Tibial artery (tissue), 4 donors: ENCODE results near the gene AP1S2.

ENCODE experiments used
- DNase-seq, 2 donors: peaks; one replicate each; pipeline ENCODE4 v3.0.0-alpha.2; 2019
- H3K27ac ChIP-seq, 2 donors: fragments of 200-600 bp; sonication (generic) in 1 of 2; 1 replicate in 1 of 2; 2 replicates in 1 of 2; pipeline ENCODE4 v1.5.1; 2018 to 2019; ENCODE audit warnings: mild to moderate bottlenecking in 1 of 2
- H3K27me3 ChIP-seq, 2 donors: fragments of 200-600 bp; sonication (generic) in 1 of 2; one replicate each; pipeline versions ENCODE4 v1.5.1 to v1.6.0; 2016 to 2019
- H3K36me3 ChIP-seq, 3 donors: fragments of 200-600 bp; sonication (generic) in 2 of 3; one replicate each; pipeline ENCODE4 v1.5.1; 2016 to 2019; ENCODE audit warnings: mild to moderate bottlenecking in 2 of 3
- H3K4me1 ChIP-seq, 4 donors: fragments of 200-600 bp; sonication (generic) in 2 of 4; 1 replicate in 3 of 4; 2 replicates in 1 of 4; pipeline ENCODE4 v1.5.1; 2016 to 2019
- H3K4me3 ChIP-seq, 2 donors: fragments of 200-600 bp; sonication (generic) in 1 of 2; 1 replicate in 1 of 2; 2 replicates in 1 of 2; pipeline ENCODE4 v1.5.1; 2018 to 2019; ENCODE audit warnings: mild to moderate bottlenecking in 2 of 2
- H3K9me3 ChIP-seq, 3 donors: fragments of 200-600 bp; sonication (generic) in 1 of 3; one replicate each; pipeline ENCODE4 v1.5.1; 2016 to 2019
- CTCF ChIP-seq, 2 experiments: fragments of 200-600 bp in 1 of 2; fragments of 450-650 bp in 1 of 2; IDR thresholded peaks; one replicate each; pipeline ENCODE4 v1.5.1; 2017 to 2019; ENCODE audit warnings: antibody characterized with exemption in 2 of 2, mild to moderate bottlenecking in 1 of 2, moderate library complexity in 1 of 2
- intact Hi-C: fragments of 100-400 bp; cut with DNase I; formaldehyde crosslinking; loops from one replicate; pipeline ENCODE4 v1.15.0; 2023; ENCODE audit warnings: low total_unique reads

Gene AP1S2

GRCh38 chrX:15864023-15864422, 9.4 kb upstream of the AP1S2 start:
- H3K27ac ChIP-seq = no peak overlapping the region
- no peaks in the 10 kb centered on the region for H3K9me3 ChIP-seq
- no peaks in the 10 kb centered on the region for H3K4me1 ChIP-seq
- H3K36me3 ChIP-seq = no peaks in the 10 kb centered on the region
- DNase-seq = no peak
- H3K4me3 ChIP-seq = no peak overlapping the region
- no peaks in the 10 kb centered on the region for H3K27me3 ChIP-seq
- intact Hi-C loops = no loop called here
- no peak for TF ChIP-seq CTCF (IDR thresholded peaks at IDR 0.05)

GRCh38 chrX:15860921-15861320, 6.3 kb upstream of the AP1S2 start:
- no peak overlapping the region for H3K4me3 ChIP-seq
- no peaks in the 10 kb centered on the region for H3K27me3 ChIP-seq
- H3K36me3 ChIP-seq = no peaks in the 10 kb centered on the region
- no peak for DNase-seq
- no peak overlapping the region for H3K27ac ChIP-seq
- no peak for TF ChIP-seq CTCF (IDR thresholded peaks at IDR 0.05)
- no peaks in the 10 kb centered on the region for H3K9me3 ChIP-seq
- intact Hi-C loops = no loop called here
- no peaks in the 10 kb centered on the region for H3K4me1 ChIP-seq

- TF ChIP-seq CTCF (IDR thresholded peaks at IDR 0.05) = no peak
- Histone ChIP-seq H3K4me1 (peaks cover 0 to 16% (median 0%) of the 10 kb centered on the region in 4 donors), H3K9me3 (no peaks in the 10 kb centered on the region), H3K4me3 (no peak overlapping the region), H3K36me3 (no peaks in the 10 kb centered on the region), H3K27ac (no peak overlapping the region), H3K27me3 (no peaks in the 10 kb centered on the region)
- no peak for DNase-seq
- intact Hi-C loops = loop anchor here (10.0 kb wide), 2 partner anchors 183 to 363 kb away; partner anchors contain the start of gene PIR
Measured at GRCh38 chrX:15858051-15858450, 3.4 kb upstream of the AP1S2 start.

GRCh38 chrX:15856636-15857035, 2.0 kb upstream of the AP1S2 start:
- no peak for TF ChIP-seq CTCF (IDR thresholded peaks at IDR 0.05)
- Histone ChIP-seq H3K4me3 (no peak overlapping the region), H3K36me3 (no peaks in the 10 kb centered on the region), H3K9me3 (no peaks in the 10 kb centered on the region), H3K27ac (no peak overlapping the region), H3K27me3 (no peaks in the 10 kb centered on the region), H3K4me1 (peaks cover 0 to 16% (median 0%) of the 10 kb centered on the region in 4 donors)
- intact Hi-C loops = loop anchor here (10.0 kb wide), 2 partner anchors 182 to 362 kb away; partner anchors contain the start of gene PIR
- no peak for DNase-seq

GRCh38 chrX:15856222-15856587, 1.6 kb upstream of the AP1S2 start:
- Histone ChIP-seq H3K4me3 (peak overlapping the region in 1 of 2 donors; percentile 84), H3K4me1 (peaks cover 0 to 16% (median 0%) of the 10 kb centered on the region in 4 donors), H3K27me3 (no peaks in the 10 kb centered on the region), H3K27ac (peak overlapping the region; percentile 83 to 86), H3K9me3 (no peaks in the 10 kb centered on the region), H3K36me3 (no peaks in the 10 kb centered on the region)
- TF ChIP-seq CTCF (IDR thresholded peaks at IDR 0.05) = no peak
- intact Hi-C loops = loop anchor here (10.0 kb wide), 2 partner anchors 181 to 361 kb away; partner anchors contain the start of gene PIR
- no peak for DNase-seq
